HG03135 (cell line): ENCODE measurements around the gene BABAM2.

Experiments used
- ATAC-seq: cut with Tn5 transposase; IDR thresholded peaks from one replicate; pipeline ENCODE4 v1.9.1; 2021; ENCODE audit warnings: mild to moderate bottlenecking, moderate library complexity; ENCODE audit not compliant: unreplicated experiment

BABAM2 gene

GRCh38 chr2:27907547-27907946, 17.0 kb downstream of the BABAM2 start:
- no peak for ATAC-seq

GRCh38 chr2:27909901-27910300, 19.4 kb downstream of the BABAM2 start:
- no peak for ATAC-seq

DNA sequence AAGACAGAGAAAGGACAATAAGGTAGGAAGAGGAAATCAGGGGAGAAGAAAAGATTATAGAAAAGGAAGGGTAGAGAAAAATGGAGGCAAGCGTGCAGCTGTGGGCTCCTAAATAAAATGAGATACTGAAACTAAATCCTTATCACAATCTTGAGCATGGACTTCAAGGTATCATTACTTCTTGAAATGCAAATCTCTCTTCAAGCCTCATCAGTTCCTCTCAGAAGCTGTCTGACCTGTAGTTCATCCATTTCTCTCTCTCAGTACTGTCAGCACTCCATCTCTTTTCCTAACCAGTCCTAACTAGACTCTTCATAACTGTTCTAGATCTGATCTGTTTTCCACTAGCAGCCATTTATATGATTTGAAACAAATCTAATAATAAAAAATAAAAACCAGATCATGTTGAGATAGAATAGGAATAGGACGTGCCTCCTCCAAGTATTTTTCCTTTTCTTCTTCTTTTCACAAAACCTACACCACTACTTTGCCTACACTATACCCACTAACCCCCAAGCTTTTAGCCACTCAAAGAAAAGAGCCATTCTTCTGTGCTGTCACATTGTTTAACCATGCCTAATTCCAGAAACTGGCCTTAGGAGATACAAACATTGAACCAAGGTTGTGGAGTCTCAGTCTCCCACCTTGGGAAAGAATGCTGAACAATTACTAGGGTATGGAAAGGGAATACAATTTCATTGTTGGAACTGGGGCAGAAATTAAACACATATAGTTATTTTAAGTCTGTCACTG, 21.1 kb downstream of the BABAM2 start:
- no peak for ATAC-seq

GRCh38 chr2:27912512-27912911, 22.0 kb downstream of the BABAM2 start:
- no peak for ATAC-seq

GRCh38 chr2:27914041-27914804, 23.7 kb downstream of the BABAM2 start:
- no peak for ATAC-seq

GRCh38 chr2:27914805-27915175, 24.3 kb downstream of the BABAM2 start:
- no peak for ATAC-seq

DNA sequence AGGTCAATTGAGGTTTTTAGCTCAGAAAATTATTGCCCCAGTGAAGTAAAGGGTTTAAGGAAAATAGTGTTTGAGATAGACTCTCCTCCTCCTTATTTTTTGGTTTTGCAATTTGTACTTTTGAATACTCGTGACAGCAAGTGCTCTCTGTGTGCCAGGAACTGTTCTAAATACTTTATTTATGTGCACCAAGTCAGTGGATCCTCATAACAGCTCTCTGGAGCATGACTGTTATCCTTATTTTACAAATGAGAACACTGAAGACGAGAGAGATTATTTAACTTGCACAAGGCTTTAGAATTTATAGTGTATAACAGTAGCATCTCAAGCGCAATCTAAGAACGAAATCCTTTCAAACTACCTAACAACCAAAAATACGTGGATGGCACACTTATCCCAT, 24.7 kb downstream of the BABAM2 start:
- ATAC-seq: no peak

DNA sequence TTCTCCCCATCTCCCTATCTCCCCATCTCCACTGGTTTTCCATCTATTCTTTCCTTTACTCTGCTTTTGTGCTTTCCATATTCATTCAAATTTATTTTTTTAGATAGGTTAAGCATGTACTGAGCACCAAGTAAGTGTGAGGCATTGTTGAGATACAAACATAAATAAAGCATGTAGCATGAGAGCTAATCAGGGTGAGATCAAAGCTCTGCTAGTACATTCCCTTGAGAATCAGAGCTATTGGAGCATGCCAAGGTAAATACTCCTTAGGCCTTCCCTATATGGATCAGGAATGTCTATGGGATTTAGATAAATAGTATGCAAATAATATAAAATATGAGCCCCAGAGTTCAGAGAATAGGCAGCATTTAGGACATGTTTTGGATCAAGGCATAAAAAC, 25.3 kb downstream of the BABAM2 start:
- no peak for ATAC-seq

- no peak for ATAC-seq
Observed at GRCh38 chr2:27916293-27916995, 25.9 kb downstream of the BABAM2 start.

DNA sequence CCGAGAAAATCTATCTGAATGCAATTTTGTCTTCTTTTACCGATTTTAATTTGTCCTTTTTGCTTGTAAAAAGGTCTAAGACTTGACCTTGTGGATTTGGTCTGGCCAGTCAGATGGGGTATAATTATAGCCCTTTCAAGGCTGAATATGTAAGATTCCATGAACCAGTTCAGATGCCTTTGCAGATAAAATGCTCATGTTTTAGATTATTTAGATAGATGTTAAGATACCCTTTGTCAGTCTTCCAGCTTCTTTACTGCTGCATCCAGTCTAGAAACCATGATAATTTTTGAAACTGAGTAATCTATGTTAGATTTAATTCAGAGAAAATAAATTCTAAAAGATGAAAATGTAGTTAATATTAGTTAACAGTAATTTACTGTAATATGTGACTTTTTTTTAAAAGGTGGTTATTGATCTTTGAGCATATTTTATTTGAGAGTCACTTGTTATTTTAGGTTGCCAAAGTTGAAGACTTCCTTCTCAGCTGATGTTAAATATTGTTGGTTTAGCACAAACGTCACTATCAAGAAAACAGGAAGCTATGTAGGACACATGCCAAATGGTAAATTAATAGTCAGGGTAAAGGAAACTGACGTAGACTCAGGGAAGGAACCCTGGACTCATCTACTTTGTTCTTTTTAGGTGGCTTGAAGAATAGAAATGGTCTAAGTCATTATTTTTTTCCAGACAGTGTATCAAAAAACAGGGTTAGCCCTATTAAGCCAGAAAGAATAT, 29.8 kb downstream of the BABAM2 start:
- no peak for ATAC-seq

DNA sequence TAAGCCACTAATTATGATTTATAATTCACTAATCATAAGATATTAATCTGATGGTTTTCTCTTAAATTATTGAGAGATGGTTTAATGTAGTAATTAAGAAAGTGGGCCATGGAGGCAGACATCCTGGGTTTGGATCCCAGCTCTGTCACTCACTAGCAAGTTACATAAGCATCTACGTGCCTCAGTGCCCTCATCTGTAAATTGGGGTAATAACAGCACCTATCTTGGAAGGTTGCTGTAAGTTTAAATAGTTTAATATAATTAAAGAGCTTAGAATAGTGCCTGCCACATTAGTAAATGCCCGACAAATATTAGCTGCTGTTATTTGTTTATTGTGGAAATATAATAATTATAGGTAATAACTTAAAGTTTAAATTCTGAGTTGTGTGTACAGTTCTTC, 30.9 kb downstream of the BABAM2 start:
- no peak for ATAC-seq

DNA sequence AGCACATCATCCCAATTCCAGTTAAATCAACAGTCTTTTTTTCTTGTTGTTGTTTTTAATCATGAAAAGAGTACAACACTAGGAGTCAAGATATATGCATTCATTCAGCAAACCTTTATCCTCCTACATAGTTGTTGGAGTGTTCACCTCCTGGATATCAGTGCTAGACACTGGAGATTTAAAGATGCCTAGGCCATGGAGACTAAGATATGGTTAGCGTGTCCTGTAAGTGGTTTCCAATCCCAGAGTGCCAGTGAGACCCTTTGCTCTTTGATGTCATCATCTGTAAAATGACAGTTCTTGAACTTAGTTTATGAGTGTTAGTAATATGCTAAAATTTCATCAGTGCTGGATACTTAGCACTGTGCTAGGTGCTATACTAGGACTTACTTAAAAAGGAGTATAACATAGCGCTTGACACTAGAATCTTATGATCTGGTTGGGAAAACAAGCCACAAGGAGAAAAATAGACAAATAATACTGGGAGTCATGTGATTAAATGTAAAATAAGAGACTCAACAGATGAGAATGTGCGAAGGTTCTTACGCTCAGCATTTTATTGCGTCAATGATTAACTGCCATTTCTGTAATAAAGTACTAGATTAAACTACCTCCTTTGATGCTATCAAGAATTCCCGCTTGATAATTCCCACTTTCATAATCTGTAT, 31.5 kb downstream of the BABAM2 start:
- ATAC-seq: no peak

DNA sequence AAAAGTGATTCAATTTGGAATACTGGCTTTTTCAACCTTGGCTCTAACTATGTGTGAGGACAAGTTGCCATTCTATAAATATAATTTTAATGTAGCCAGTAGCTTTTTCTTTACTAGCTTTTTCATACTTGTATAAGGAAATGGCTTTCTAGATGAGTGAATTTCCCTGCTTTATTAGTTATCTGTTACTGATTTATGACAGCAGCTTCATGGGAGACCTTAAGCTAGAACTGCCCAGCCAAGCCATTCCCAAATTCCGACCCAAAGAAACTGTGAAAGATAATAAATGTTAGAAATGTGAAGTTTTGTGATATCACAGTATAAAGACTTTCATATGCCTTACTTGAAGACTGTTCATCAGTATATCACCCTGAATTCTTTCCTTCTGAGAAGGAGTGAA, 32.3 kb downstream of the BABAM2 start:
- ATAC-seq: no peak

- ATAC-seq: no peak
Observed at GRCh38 chr2:27925766-27926472, 35.4 kb downstream of the BABAM2 start.

DNA sequence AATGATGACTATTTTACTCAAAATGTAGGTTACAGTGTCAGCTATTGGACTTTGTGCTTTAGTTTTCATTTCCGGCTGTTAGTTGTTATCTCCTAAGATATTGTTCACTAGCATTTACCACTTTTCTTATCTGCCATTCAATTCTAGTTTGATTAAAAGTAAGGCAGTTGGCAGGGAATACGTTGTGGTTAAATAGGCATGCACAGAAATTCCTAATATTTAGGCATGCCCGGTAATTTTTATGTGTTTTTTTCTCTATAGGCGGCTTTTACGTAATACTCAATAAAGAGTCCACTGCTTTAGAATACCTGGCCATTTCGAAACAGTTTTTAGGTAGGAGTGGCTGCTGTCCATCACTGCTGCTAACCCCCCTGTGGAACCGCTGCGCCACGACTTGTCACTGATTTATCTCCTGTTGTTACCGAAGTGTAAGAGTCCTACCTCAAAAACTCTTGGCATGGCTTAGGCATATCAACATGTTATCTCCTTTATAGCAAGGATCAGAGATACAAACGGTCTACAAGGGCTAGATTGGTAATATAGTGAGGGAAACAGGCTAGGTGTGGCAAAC, 39.5 kb downstream of the BABAM2 start:
- no peak for ATAC-seq

DNA sequence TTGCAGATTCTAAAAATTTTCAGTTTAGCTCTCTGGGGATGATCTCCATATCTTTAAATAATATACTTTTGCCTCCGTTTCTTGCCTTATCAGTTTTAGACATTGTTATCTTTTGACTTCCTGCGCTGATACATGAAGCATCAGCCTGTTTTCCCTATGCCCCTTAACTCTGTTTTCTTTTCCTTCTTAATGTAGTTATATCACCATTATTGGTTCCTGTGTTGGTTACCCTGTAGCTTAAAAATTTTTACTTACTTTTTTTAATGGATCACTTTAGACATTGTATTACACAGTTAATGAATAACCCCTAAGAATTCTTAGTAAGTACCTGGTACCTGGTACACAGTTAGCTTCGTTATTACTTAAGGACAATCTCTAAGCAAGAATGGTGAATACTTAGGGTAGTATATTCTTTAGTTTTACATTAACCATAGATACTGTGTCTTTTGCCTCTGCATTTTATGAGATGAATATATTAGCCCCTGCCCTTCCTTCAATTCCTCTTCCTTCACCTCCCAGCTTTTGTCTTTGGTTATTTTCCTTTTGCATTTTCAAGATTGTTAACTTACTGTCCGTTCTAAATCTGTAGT, 40.9 kb downstream of the BABAM2 start:
- ATAC-seq: no peak

GRCh38 chr2:27932396-27932795, 41.9 kb downstream of the BABAM2 start:
- no peak for ATAC-seq

DNA sequence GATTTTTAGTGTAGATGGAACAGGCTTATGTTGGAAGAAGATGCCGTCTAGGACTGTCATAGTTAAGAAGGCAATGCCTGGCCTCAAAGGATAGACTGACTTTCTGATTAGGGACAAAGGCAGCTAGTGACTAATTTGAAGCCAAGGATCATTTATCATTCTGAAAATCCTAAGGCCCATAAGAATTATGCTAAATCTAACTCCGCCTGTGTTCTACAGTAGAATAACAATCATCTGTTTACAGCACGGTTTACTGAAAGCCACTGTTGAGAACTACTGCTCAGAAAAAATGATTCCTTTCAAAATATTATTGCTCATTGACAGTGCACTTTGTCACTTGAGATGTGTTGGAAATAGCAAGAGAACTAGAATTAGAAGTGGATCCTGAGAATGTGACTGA, 44.5 kb downstream of the BABAM2 start:
- no peak for ATAC-seq

DNA sequence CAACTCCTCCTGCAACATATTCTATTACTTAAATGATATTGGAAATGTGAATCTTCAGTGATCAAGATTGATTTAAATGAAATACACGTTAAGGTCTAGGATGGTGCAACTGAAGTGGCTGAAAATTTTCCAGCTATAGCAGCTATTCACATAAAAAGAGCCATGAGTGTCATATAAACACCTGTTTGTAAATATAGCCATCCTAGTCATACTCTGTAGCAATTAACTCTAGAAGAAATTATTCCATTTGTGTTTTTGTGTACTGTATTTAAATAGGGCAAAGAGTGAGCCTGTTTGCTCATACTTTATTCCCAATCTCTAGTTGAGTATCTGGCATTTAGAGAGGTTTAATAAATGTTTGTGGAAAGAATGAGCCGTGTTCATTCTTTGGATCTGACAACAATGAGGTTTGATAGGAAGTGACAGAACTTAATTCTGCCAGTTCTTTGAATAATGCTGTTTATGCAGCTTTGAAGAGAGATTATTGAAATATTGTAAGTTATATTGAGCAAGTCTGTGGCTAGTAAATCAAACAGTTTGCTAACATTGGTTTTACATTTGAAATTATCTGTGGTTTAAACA, 49.7 kb downstream of the BABAM2 start:
- ATAC-seq: no peak
